Adrenal gland (tissue), 12 donors: ENCODE data around the gene ARSJ. TPM values are rescaled to one million over a fixed set of nuclear protein-coding genes. Genes with fewer than 3 reads are reported as not detected.

Source experiments
- DNase-seq, 7 donors: peaks; one replicate each; pipeline ENCODE4 v3.0.0-alpha.2; 2019 to 2020
- H3K27ac ChIP-seq, 5 donors: fragments of 200-600 bp; sonication (generic) in 4 of 5; 1 replicate in 3 of 5; 2 replicates in 2 of 5; pipeline versions ENCODE4 v1.5.1 to v1.8.0; 2016 to 2020; ENCODE audit warnings: mild to moderate bottlenecking in 1 of 5
- H3K27me3 ChIP-seq: fragments of 200-600 bp; 2 replicates; pipeline ENCODE4 v1.8.0; 2021
- H3K36me3 ChIP-seq, 2 donors: fragments of 200-600 bp; replicated peaks in 1 of 2; 1 replicate in 1 of 2; 2 replicates in 1 of 2; pipeline versions ENCODE4 v1.5.1 to v1.8.0; 2018 to 2022
- H3K4me1 ChIP-seq, 2 donors: fragments of 200-600 bp; replicated peaks in 1 of 2; 1 replicate in 1 of 2; 2 replicates in 1 of 2; pipeline versions ENCODE4 v1.5.1 to v1.8.0; 2018 to 2021
- H3K4me3 ChIP-seq, 4 donors: fragments of 200-600 bp; sonication (generic) in 3 of 4; one replicate each; pipeline ENCODE4 v1.5.1; 2016 to 2018
- H3K9me3 ChIP-seq, 3 donors: fragments of 200-600 bp; sonication (generic) in 1 of 3; replicated peaks in 1 of 3; 1 replicate in 2 of 3; 2 replicates in 1 of 3; pipeline versions ENCODE4 v1.5.1 to v1.8.0; 2016 to 2021
- POLR2A ChIP-seq, 2 donors: fragments of 450-650 bp; IDR thresholded peaks; one replicate each; pipeline ENCODE4 v1.6.1; 2017; ENCODE audit warnings: antibody characterized with exemption in 2 of 2, mild to moderate bottlenecking in 2 of 2, moderate library complexity in 1 of 2
- WGBS, 4 donors: extraction: QIAGEN DNeasy Blood & Tissue Kit in 2 of 4; methylation state at CpG; one replicate each; pipeline versions ENCODE4 v1.1.5 to v1.1.7; 2013 to 2017; 5-methylcytosine and 5-hydroxymethylcytosine counted together
- intact Hi-C, 2 donors: fragments of 100-400 bp; cut with DNase I; formaldehyde crosslinking; loops; one replicate each; pipeline versions ENCODE4 v1.14.1 to v1.15.0; 2022 to 2023
- polyA plus RNA-seq, 3 donors: library from polyadenylated mRNA; stranded (reverse); fragments of 200-250 nt in 2 of 3; fragments of 350-450 nt in 1 of 3; fragmentation: Illumina TruSeq in 1 of 3; extraction: RNeasy Lipid Tissue Mini Kit (QIAGEN cat#74804) in 1 of 3; gene quantifications; one replicate each; pipeline ENCODE4 v1.2.3, GENCODE V29; 2013 to 2014
- total RNA-seq, 9 donors: library from RNA; depleted of rRNA in 4 of 9; stranded (reverse); fragments of >200 nt in 4 of 9; fragments of 120-200 nt in 1 of 9; fragmentation: NEBNext Ultra II Directional in 1 of 9; extraction: Animal tissue kit (Norgen Biotek cat#: 25700) in 1 of 9; gene quantifications; one replicate each; pipeline versions ENCODE4 v1.1.0 to v1.2.4, GENCODE V29; 2013 to 2023
- TF ChIP-seq, protein P1 (sequence below), 6 experiments: fragments of 450-650 bp in 4 of 6; fragments of 200-600 bp in 2 of 6; sonication (generic) in 1 of 6; IDR thresholded peaks; 1 replicate in 5 of 6; 2 replicates in 1 of 6; pipeline versions ENCODE4 v1.5.1 to v1.8.0; 2016 to 2021; ENCODE audit warnings: antibody characterized with exemption in 6 of 6, mild to moderate bottlenecking in 2 of 6, moderate library complexity in 1 of 6
- donor health status: healthy with polysubstance abuse.
- donor health status: Bipolar disorder and iron deficiency.
- donor health status: DM: yes; HTN: yes; CAD: no.
- donor health status: DM: no; HTN: no; CAD: no.
- donor health status: DM: no; HTN: no; CAD: no.
- donor health status: DM: yes; HTN: yes; CAD: no.

The ARSJ gene
- total and polyA plus RNA-seq, 12 donors: 0.48 to 6.1 (median 3.0) TPM

- DNase-seq: no peak
- Histone ChIP-seq H3K36me3 (no peaks in the 10 kb centered on the region), H3K9me3 (peaks cover 0 to 4% (median 0%) of the 10 kb centered on the region in 3 donors), H3K4me3 (no peak overlapping the region), H3K27me3 (no peaks in the 10 kb centered on the region), H3K4me1 (peaks cover 0 to 1% of the 10 kb centered on the region in 2 donors), H3K27ac (no peak overlapping the region)
- WGBS, 4 donors: 90 to 97% (median 94%) methylated on average over 1 of the region's 1 CpG
- intact Hi-C loops: loop anchor here in 1 of 2 donors (10.0 kb wide), 1 partner anchor 127 kb away; no protein-coding TSS in a partner anchor
- TF ChIP-seq POLR2A (IDR thresholded peaks at IDR 0.05): no peak
- TF ChIP-seq, protein P1, sequence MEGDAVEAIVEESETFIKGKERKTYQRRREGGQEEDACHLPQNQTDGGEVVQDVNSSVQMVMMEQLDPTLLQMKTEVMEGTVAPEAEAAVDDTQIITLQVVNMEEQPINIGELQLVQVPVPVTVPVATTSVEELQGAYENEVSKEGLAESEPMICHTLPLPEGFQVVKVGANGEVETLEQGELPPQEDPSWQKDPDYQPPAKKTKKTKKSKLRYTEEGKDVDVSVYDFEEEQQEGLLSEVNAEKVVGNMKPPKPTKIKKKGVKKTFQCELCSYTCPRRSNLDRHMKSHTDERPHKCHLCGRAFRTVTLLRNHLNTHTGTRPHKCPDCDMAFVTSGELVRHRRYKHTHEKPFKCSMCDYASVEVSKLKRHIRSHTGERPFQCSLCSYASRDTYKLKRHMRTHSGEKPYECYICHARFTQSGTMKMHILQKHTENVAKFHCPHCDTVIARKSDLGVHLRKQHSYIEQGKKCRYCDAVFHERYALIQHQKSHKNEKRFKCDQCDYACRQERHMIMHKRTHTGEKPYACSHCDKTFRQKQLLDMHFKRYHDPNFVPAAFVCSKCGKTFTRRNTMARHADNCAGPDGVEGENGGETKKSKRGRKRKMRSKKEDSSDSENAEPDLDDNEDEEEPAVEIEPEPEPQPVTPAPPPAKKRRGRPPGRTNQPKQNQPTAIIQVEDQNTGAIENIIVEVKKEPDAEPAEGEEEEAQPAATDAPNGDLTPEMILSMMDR (IDR thresholded peaks at IDR 0.05): no peak
Observed at GRCh38 chr4:113947484-113947883, 32.0 kb downstream of the ARSJ start.

DNA sequence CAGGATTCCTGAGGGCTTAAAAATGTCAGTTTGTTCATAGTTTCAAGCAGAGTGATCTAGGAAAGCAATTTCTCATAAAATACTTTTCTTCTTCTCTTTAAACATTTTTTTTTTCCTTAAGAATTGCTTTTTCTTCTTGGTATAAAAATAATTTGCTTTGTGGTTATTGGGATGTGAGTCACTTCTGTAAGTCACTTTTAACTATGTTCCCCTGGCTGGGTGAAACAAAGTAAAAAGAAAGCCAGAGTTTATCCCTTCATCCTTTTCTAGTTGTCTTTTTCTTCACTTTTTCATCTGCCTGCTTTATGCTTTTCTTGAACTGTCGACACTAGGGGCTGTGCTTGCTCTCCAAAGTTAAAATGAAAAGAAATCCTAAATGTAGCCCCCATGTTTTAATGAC lies 33.5 kb downstream of the ARSJ start:
- 73 to 87% (median 75%) methylated on average over 1 of the region's 1 CpG for WGBS, 4 donors
- H3K36me3 ChIP-seq: no peaks in the 10 kb centered on the region
- no peak for DNase-seq
- H3K4me1 ChIP-seq: no peaks in the 10 kb centered on the region
- TF ChIP-seq POLR2A (IDR thresholded peaks at IDR 0.05): no peak
- TF ChIP-seq, protein P1 (IDR thresholded peaks at IDR 0.05): no peak
- intact Hi-C loops: loop anchor here in 1 of 2 donors (10.0 kb wide), 1 partner anchor 129 kb away; no protein-coding TSS in a partner anchor
- no peak overlapping the region for H3K27ac ChIP-seq
- no peak overlapping the region for H3K4me3 ChIP-seq
- H3K27me3 ChIP-seq: no peaks in the 10 kb centered on the region
- no peaks in the 10 kb centered on the region for H3K9me3 ChIP-seq

DNA sequence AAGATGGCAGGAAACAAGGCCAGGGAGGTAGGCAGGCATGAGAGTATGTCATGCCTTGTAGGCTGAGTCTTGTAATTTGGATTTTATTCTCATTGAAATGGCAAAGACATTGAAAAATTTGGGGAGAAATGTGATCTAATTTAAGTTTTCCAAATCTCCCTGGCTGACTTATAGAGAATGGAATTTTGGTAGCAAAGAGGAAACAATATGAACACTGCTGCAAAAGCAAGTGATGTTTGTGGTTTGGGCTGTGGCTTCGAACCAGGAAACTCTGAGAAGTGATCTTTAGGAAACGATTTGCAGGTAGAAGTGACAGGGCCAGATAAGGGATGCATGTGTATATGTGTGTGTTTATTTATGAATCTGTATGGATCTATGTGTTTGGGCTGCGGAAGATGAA lies 35.6 kb downstream of the ARSJ start:
- WGBS, 4 donors: 59 to 68% (median 65%) methylated on average over 3 of the region's 3 CpGs
- H3K4me3 ChIP-seq: no peak overlapping the region
- H3K36me3 ChIP-seq: no peaks in the 10 kb centered on the region
- H3K4me1 ChIP-seq: no peaks in the 10 kb centered on the region
- H3K27ac ChIP-seq: no peak overlapping the region
- TF ChIP-seq POLR2A (IDR thresholded peaks at IDR 0.05): no peak
- TF ChIP-seq, protein P1 (IDR thresholded peaks at IDR 0.05): no peak
- no peaks in the 10 kb centered on the region for H3K9me3 ChIP-seq
- DNase-seq: no peak
- H3K27me3 ChIP-seq: no peaks in the 10 kb centered on the region
- intact Hi-C loops: loop anchor here in 1 of 2 donors (10.0 kb wide), 1 partner anchor 131 kb away; no protein-coding TSS in a partner anchor

- intact Hi-C loops: loop anchor here in 1 of 2 donors (10.0 kb wide), 1 partner anchor 132 kb away; no protein-coding TSS in a partner anchor
- Histone ChIP-seq H3K27ac (no peak overlapping the region), H3K27me3 (no peaks in the 10 kb centered on the region), H3K9me3 (no peaks in the 10 kb centered on the region), H3K4me1 (no peaks in the 10 kb centered on the region), H3K36me3 (no peaks in the 10 kb centered on the region), H3K4me3 (no peak overlapping the region)
- 48 to 100% (median 73%) methylated on average over 1 of the region's 1 CpG for WGBS, 4 donors
- TF ChIP-seq, protein P1 (IDR thresholded peaks at IDR 0.05): no peak
- no peak for TF ChIP-seq POLR2A (IDR thresholded peaks at IDR 0.05)
- no peak for DNase-seq
Observed at GRCh38 chr4:113943085-113943484, 36.4 kb downstream of the ARSJ start.
